Measurements from ENCODE around the gene ZNF467.

DNA sequence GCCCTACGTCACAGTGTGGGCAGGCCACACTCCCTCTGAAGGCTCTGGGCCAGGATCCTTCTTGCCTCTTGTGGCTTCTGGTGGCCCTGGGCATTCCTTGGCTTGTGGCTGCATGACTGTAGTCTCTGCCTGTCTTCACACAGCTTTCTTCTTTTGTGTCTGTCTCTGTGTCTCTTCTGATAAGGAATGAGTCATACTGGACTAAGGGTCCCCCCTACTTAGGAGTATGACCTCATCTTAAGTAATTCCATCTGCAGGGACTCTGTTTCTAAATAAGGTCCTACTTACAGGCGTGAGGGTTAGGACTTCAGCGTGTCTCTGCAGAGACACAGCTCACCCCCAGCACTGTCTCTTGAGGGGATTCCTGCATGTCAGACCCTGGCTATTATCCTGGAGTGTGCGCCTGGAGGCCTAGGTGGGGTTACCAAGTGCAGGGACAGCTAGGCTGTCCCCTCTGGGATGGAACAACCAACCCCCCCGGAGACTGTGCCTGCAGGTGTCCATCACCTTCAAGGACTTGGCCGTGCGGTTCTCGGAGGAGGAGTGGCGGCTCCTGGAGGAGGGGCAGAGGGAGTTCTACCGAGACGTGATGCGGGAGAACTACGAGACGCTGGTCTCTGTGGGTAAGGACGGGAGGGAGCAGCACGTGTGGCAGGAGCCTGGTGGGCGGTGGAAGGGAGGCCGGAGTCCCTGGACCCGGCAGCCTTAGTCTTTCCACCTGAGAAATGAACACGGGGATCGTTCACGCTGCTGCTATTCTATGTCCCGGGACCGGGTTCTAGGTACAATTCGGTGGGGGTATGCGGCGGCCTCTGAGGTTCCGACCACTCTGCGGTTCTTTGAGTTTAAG is 54.1 kb downstream of the ZNF467 start:
- TF ChIP-seq, protein P1, sequence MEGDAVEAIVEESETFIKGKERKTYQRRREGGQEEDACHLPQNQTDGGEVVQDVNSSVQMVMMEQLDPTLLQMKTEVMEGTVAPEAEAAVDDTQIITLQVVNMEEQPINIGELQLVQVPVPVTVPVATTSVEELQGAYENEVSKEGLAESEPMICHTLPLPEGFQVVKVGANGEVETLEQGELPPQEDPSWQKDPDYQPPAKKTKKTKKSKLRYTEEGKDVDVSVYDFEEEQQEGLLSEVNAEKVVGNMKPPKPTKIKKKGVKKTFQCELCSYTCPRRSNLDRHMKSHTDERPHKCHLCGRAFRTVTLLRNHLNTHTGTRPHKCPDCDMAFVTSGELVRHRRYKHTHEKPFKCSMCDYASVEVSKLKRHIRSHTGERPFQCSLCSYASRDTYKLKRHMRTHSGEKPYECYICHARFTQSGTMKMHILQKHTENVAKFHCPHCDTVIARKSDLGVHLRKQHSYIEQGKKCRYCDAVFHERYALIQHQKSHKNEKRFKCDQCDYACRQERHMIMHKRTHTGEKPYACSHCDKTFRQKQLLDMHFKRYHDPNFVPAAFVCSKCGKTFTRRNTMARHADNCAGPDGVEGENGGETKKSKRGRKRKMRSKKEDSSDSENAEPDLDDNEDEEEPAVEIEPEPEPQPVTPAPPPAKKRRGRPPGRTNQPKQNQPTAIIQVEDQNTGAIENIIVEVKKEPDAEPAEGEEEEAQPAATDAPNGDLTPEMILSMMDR (IDR thresholded peaks at IDR 0.05) = no peak
- no peak for TF ChIP-seq POLR2A (IDR thresholded peaks at IDR 0.05)
